ENCODE data around the gene MS4A14.

DNA sequence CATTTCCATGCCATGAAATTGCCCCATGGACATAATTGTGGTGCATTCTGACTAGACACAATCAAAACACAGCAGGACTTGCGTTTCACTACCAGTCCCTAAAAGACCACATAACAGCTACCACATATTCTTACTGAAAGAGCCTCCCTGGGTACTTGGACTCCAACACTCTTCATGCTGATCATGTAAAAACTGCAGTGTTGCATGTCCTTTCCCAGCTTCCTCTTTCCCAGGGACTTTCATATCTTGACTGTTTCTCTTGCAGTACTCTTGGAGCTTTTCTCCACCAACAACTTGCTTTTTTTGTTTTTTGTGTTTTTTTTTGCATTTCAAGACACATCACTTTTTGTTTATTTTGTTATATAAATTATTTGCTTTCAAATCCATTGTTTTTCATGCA is 46.3 kb upstream of the MS4A14 start:
- TF ChIP-seq CTCF (IDR thresholded peaks at IDR 0.05; ENCODE audit: control extremely low read depth in 1 of 3, insufficient read depth in 1 of 3, low read depth in 1 of 3, low read length in 3 of 3) (no peak), E2F6 (IDR thresholded peaks at IDR 0.05) (no peak), POLR2A (IDR thresholded peaks at IDR 0.05; ENCODE audit: control extremely low read depth in 1 of 2, low read depth in 2 of 2, low read length in 2 of 2) (no peak), CREB1 (IDR thresholded peaks at IDR 0.05) (no peak)

All from H1 (cell line).